HG03066 (cell line): Measurements from ENCODE around the gene YWHAQ.
"Not testable (repeated sequence)": the region's sequence is repeated elsewhere in the genome, so short reads cannot be mapped to it uniquely, and the experiment has no call there.

ENCODE experiments used
- ATAC-seq: cut with Tn5 transposase; IDR thresholded peaks from one replicate; pipeline ENCODE4 v1.9.1; 2021; ENCODE audit warnings: low read depth; ENCODE audit not compliant: unreplicated experiment

The YWHAQ gene

DNA sequence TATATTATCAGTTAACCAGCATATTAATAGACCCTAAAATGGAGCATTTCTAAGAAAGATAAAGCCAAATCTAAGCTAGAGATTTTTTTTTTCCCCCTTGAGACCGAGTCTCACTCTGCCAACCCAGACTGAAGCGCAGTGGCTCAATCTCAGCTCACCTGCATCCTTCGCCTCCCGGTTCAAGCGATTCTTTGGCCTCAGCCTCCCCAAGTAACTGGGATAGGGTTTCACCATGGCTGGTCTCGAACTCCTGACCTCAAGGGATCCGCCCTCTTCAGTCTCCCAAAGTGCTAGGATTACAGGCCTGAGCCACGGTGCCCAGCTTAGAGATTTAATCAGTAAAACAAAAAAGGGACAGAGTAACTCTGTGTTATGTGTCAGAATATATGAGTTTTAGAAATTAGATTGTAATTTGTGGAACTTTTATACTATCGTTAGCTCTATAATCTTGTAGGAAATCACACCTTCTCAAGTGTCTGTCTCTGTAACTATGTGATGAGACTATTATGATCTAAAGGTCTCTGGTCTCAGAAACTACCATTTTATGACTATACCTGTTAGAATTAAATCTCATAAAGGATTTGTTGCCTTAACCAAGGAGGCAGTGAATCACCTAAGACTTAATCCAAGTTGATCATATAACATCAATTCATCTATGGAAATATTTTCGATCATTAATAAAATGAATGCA lies 34.0 kb downstream of the YWHAQ start:
- ATAC-seq, result no peak

DNA sequence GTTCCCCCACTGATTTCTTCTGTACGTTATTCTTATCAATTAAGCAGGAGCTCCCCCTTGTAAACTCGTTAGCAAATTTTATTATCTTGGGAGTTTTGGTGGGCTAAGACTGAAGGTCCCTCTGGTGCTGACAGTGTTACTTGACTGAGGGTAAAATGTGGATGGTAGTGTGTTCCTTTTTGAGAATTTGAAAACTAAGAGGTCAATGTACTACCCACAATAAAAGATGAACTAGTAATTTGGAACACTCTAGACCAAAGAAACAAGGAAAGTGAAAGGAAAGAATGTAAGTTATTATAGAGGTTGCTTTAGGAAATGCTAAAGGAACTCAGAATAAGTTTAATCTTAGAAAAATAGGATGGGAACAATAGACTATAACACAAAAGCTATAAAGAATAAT lies 35.1 kb downstream of the YWHAQ start:
- ATAC-seq, result no peak

DNA sequence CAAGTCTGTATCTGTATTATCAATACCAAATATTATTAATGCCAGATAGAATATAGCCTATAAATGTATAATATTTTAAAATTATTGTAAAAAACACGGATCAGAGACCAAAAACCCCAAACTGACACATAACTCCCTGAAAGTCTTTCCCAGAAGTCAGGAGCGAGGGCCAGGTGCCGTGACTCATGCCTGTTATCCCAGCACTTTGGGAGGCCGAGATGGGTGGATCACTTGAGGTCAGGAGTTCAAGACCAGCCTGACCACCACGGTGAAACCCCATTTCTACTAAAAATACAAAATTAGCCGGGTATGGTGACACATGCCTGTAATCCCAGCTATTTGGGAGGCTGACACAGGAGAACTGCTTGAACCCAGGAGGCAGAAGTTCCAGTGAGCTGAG lies 35.5 kb downstream of the YWHAQ start:
- ATAC-seq, result not testable (repeated sequence)

DNA sequence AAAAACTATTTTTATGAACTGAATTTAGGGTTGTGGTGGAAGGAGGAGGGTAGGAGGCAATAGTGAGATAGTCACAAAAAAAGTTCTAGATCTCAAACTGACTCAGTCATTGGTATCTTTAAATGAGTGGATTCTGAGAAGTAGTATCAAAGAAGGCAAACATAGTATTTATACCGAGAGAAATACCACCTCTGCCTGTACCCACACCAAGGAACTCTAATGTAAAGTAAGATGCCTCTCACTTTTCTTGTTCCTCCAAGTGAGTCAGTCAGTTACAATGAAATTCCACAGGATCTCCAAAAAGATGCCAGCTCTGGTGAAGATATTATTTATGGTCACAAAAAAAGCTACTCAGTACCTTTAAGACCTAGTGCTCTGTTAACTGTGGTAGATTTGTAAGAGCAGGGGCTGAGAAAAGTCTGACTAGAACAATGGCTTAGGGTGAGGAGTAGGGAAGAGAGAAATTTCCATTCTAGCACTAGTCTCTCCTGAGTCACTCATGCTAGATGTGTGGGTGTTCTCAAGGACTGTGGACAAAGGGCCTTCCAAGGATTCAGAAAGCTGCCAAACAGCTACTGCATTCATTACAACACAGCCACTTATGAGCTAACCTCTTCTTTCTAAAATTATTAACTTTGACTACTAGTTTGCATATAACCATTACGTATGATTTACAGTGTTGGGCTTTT lies 36.3 kb downstream of the YWHAQ start:
- ATAC-seq, result no peak

DNA sequence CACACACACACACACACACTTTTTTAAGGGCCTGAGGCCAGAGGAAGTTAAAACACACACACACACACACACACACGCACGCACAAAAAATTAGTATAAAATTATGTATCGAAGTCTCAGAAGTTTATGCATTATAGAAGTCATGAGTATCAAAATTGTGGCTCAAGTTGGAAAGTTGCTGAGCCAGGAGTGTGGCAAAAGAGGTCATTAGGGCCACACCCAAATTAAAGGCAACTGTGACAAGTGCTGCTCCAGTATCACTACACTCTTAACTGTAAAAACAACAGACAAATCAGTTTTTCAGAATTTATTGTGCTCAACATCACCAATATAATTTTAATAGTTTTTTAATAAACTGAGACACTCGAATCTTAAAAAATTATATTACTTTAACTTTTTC lies 36.9 kb downstream of the YWHAQ start:
- no peak for ATAC-seq

DNA sequence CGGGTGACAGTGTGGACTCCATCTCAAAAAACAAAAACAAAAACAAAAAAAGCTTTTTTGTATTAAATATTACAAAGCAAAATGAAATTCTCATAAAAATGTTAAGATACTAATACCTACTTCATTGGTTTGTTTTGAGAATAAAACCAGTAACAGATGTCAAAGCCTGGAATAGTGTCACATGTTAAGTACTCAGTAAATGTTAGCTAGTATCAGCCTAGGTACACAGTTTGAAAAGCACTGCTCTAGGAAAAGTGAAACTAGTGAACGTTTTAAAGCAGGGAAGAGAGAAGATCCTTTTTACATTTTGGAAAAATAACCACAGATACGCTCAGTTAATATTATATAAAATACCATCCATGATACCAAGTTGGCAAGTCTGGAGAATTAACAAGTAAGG lies 38.1 kb downstream of the YWHAQ start:
- ATAC-seq, result no peak

DNA sequence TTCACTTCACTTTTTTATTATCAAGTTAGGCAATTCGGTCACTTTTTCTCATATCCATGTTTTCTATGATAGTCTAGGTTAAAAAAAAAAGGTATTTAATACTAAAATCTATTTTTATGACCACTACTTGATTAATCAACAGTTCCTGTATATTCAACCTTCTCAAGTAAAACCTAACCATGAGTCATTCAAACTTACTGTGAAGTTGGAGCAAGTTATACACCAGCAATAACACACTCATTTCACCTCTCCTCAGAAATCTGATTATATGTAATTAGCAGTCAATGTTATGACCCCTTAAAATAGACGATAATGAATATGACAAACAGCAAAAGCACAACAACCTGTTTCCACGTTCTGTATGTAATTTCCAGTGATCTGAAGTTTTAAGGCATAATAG lies 40.2 kb downstream of the YWHAQ start:
- no peak for ATAC-seq

DNA sequence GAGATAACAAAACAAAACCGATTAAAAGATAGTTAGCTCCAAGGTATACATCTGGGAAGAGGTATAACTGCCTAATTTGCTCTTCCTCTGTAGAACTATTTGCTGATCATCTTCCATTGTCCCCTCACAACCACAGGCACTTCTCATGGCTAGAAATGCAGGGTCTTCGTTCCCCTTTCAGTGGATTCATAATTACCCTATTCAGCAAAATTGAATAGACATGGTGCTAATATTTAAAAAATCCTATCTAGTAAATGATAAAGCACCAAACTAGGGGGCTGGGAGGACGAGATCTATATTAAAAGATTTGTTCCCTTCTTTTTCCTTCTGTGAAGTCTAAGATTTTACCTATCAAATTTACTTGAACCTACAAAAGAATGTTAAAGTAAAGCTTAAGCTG lies 44.3 kb downstream of the YWHAQ start:
- no peak for ATAC-seq

DNA sequence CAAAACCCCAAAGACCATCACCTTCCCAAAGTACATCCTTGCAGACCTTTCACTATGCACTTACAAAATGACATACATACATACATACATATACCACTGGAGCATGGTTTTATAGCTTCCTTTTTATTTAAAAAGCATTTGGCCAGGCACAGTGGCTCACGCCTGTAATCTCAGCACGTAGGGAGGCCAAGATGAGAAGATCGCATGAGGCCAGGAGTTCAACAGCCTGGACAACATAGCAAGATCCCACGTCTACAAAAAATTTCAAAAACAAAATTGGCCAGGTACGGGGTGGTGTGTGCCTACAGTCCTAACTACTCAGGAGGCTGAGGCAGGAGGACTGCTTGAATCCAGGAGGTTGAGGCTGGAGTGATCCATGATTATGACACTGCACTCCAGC lies 45.3 kb downstream of the YWHAQ start:
- no peak for ATAC-seq

DNA sequence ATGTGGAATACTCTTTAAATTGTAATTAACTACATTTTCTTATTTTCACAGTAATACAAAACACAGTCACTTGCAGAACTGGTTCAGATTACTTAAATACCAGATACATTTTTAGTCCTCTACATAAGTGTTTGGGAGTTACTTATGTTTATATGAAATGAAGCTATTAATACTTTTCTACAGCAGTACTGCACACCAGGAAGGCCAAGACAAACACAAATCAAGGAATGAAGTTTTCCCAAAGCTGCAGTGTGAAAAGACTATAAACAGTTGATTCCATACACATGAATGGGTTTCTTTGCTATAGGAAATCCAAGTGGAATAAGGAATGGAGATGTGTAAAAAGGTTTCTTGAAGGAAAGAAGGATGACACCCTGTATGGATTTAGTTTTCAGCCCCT lies 45.9 kb downstream of the YWHAQ start:
- not testable (repeated sequence) for ATAC-seq

DNA sequence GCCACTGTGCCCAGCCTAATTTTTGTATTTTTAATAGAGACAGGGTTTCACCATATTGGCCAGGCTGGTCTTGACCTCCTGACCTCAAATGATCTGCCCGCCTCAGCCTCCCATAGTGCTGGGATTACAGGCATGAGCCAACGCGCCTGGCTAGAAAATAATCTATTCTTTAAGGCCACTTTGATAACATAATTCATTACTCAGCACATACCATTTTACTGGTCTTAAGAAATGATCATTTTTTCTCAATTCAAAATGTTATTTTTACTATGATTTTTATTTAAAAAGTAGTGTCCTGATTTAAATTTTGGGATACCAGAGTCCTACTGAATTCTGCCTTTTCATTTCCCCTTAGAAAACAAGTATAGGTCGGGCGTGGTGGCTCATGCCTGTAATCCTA lies 48.2 kb downstream of the YWHAQ start:
- no peak for ATAC-seq

DNA sequence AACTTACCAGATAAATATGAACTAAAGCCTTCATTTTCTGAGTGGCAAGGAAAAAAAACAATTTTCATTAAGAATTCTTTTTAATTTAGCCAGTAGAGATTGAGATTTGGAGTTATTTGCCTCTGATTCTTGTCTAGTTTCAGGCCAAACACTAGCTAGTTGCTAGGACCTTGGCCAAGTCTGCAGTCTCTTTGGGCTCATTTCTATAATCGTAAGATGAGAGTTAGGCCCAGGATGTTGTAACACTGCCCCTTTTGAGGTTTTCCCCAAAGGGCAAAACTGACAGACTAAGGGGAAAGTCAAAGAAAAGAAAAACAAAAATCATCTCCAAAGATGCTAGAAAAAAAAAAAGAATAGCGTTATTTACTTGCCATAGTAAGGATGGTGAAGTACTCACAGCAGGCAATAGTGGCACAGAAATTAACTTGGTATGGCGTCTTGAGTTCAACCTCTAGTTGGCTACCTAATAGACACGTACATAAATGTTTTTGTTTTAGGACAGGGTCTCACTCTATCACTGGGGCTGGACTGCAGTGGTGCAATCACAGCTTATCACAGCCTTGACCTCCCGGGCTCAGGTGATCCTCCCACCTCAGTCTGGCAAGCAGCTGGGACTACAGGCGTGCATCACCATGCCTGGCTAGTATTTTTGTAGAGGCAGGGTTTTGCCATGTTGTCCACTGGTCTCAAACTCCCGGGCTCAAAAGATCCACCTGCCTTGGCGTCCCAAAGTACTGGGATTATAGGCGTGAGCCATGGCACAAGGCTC lies 52.1 kb downstream of the YWHAQ start:
- no peak for ATAC-seq

DNA sequence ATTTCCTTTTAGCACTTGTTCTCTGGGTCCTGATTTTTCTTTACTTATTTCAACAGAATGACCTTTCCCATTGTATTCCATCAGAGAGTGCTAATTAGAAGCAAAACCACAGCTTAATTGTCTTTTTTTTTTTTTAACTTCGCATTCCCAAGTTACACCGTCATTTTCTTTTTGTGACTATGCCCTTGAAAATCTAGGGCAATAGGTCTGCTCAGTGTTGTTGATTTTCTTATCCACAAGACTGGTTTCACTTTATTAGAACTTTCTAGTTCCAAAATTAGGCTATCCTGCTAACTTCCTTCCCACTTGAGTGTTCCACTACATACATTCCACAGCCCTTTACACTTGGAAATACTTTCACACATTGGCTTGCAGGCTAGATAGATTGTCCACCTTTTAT lies 56.5 kb downstream of the YWHAQ start:
- no peak for ATAC-seq

DNA sequence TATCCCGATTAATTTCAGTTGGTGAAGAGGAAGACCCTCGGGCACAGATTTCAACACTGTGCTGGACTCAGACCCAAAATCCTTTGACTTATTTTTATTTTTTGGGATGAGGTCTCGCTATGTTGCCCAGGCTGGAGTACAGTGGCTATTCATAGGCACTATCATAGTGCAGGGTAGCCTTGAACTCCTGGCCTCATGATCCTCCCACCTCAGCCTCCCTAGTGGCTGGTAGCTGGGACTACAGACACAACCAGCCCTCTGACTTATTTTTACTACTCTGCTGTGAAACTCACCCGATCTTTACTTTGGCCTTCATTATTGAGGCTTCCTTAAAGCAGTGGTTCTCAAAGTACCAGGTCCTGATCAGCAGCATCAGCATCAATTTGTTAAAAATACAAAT lies 57.0 kb downstream of the YWHAQ start:
- no peak for ATAC-seq

DNA sequence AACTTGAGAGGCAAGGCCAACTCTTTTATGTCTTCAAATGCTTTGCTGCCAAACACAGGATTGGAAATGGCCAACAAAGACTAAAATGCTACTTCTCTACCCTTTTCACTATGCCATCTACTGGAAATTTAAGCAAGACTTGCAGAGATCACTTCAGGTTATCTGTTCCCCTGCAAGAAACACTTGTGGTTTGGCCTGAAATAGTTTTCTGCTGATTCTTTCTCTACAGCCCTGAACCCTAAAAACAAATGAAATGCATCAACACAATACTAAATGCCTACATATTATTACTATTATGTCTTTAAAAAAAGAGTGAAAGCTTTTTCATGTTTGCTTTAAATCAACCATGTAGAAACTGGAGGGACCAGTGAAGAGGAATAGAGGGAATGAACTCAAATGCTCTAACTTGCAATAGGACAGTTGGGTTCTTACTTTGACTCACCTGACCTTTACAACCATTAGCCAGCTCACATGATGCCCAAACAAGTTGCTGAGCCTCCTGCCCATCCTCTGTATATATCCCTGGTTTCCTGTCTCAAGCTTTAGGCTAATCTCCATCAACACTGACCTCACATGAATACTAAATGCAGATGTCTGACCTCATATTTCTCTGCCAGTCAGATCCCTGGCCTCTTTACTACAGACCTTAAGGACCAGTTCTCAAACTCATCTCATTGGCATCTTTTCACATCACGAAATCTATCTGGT lies 57.6 kb downstream of the YWHAQ start:
- ATAC-seq, result no peak

DNA sequence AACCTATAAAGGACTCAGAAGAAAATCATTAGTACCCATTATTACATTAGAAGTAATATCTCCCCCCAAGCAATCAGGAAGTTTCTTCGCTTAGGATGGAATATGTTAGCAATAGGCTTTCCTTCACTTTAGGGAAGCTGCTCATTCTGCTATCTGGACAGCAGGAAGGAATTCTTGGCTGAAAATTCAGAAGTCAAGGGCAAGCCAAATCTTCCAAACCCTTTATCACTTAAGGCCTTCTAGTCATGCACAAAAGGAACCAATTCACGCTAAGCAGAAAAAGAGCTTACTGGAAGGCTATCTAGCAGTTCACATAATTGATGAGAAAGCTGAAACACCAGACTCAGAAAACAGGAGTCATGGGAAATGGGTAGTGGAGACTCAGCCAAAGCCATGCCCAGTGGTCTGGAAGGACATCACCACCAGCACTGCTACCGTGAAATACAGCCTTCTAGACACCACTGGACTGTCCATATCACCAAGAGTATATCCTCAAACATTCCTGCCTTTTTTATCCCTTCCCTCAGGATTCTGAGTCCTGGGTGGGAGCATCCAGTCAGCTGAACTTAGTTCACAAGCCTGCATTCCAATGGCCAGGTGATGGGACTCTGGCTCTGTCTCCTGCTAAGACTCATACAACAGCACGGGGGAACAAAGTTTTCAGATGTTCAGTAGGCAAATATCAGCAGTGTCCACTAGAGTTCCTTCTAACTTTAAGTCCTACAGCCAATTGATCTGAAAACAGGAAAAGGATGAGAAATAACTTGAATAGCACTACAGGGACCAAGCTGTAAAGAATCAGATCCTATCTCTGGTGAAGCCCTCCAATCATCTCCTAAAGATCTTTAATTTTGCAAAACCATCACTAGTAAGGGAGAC lies 60.4 kb downstream of the YWHAQ start:
- no peak for ATAC-seq

DNA sequence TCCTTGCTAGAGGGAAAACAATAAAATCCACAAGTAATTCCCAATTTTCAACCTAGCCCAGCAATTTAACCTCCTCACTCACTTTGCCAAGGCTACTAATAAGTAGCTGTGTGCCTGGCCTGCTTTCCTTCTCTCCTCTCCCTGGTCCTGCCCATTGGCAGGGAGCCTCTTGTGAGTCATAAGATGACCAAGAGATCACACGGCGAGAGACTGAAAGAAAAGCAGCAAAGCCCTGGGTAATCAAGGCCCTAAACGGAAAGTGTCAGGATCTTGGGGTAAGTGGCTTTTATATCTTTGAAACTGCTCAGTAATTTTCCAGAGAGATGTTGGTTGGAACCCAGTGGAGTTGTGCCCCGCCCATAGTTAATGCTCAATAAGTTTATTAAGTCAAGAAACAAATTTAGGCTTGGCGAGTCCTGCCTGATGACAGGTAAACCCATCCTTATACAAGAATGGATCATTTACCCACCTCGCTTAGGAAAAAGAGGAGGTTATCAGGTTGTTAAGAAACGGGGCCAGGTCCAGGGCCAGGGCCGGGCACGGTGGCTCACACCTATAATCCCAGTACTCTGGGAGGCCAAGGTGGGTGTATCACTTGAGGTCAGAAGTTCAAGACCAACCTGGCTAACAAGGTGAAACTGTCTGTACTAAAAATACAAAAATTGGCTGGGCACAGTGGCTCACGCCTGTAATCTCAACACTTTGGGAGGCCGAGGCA lies 65.2 kb downstream of the YWHAQ start:
- ATAC-seq, result no peak

DNA sequence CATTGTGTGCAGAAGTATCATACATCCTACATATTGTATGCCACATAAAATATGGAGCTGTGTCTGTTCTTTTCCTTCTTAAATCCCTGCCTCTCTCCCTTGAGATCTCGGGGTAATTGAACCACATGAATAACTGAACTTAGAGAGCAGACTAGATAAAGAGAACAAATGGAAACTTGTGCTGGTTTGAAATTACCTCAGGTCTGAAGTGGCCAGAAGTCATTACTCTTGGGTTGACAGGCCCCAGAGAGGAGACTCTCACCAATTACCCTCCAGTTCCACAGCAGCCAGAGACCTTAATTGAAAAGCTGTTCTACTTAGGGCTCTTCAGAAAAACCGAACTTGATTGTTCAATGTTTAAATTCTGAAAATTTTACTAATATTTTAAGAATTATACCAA lies 70.2 kb downstream of the YWHAQ start:
- ATAC-seq, result no peak

DNA sequence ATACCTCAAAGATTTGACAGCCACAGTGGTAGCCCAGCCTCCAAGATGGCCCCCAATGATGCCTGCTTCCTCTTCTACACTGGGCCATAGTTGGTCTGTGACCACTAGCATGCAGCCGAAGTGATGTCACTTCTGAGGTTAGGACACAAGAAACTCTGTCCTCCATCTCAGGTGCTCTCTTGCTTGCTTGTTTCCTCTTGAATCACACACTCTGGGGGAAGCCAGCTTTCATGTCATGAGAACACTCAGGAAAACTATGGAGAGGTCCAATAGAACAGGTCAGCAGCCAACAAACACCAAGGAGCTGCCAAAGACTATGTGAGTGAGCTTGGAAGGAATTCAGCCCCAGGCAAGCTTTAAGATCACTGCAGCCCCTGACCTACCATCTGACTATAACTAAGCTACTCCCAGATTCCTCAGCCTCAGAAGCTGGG lies 71.8 kb downstream of the YWHAQ start:
- no peak for ATAC-seq
